ENCODE results near the gene ACOT7. TPM values are rescaled to one million over a fixed set of nuclear protein-coding genes. Genes with fewer than 3 reads are reported as not detected.

Gene ACOT7
- total RNA-seq, 1 experiment from 2014 or later = 165 TPM

- Histone ChIP-seq H2AFZ (ENCODE audit: low read length) (no peak overlapping the region), H4K20me1 (ENCODE audit: low read length) (no peaks in the 10 kb centered on the region), H3K4me3 (ENCODE audit: low read length) (0 out of 2 replicates have a peak overlapping the region, but pooled peaks have one; percentile 6), H3K9ac (ENCODE audit: low read length) (no peak overlapping the region), H3K9me3 (ENCODE audit: low read length) (no peaks in the 10 kb centered on the region), H3F3A (ENCODE audit: low read length, unreplicated experiment) (no peaks in the 10 kb centered on the region), H3K4me1 (ENCODE audit: insufficient read depth, low read length) (peaks cover 16% of the 10 kb centered on the region), H3K9me2 (replicated peaks; ENCODE audit: low read length) (no peaks in the 10 kb centered on the region), H3K27me3 (ENCODE audit: low read length) (peaks cover 23% of the 10 kb centered on the region), H3K27ac (ENCODE audit: low read length) (no peak overlapping the region), H3K79me2 (ENCODE audit: low read length) (no peaks in the 10 kb centered on the region), H3K36me3 (ENCODE audit: low read depth, low read length) (no peaks in the 10 kb centered on the region), H3K4me2 (ENCODE audit: low read length) (peak overlapping the region; percentile 59)
- no peak for ATAC-seq
- TF ChIP-seq EZH2 (IDR thresholded peaks at IDR 0.05; ENCODE audit: low read length, unreplicated experiment) (peak; percentile 93), EZH2phosphoT487 (IDR thresholded peaks at IDR 0.05; ENCODE audit: borderline replicate concordance, low read length) (peak; percentile 30; the same call in 1 of the 2 replicates), CTCF (conservative IDR thresholded peaks at IDR 0.05; ENCODE audit: low read depth, low read length) (no peak)
- ChIA-PET CTCF (interaction anchor here (0.5 to 1.0 kb wide), 2 partner anchors 37 to 101 kb away, joined by 3 to 4 read pairs; no protein-coding TSS in a partner anchor), POLR2A (ENCODE audit: unreplicated experiment) (interaction anchor here (0.6 kb wide), 1 partner anchor 18 kb away, joined by 3 read pairs; no protein-coding TSS in a partner anchor)
- no TSS peak for BruUV-seq (replicated peaks)
- intact Hi-C loops (cut with micrococcal nuclease) = no loop called here
- no peak for DNase-seq
Observed at GRCh38 chr1:6241887-6242740, 151.5 kb downstream of the ACOT7 start.

- no peaks in the 10 kb centered on the region for H3K9me2 ChIP-seq (replicated peaks; ENCODE audit: low read length)
- POLR2A ChIA-PET (ENCODE audit: unreplicated experiment) = no interaction called here
- no peak overlapping the region for H2AFZ ChIP-seq (ENCODE audit: low read length)
- H3K27me3 ChIP-seq (ENCODE audit: low read length) = peaks cover 23% of the 10 kb centered on the region
- no TSS peak for BruUV-seq (replicated peaks)
- no peak overlapping the region for H3K9ac ChIP-seq (ENCODE audit: low read length)
- DNase-seq (no peak), ATAC-seq (no peak)
- no peaks in the 10 kb centered on the region for H3K36me3 ChIP-seq (ENCODE audit: low read depth, low read length)
- TF ChIP-seq EZH2 (IDR thresholded peaks at IDR 0.05; ENCODE audit: low read length, unreplicated experiment) = no peak
- no peaks in the 10 kb centered on the region for H4K20me1 ChIP-seq (ENCODE audit: low read length)
- H3K4me3 ChIP-seq (ENCODE audit: low read length) = no peak overlapping the region
- H3K4me1 ChIP-seq (ENCODE audit: insufficient read depth, low read length) = peaks cover 9% of the 10 kb centered on the region
- no peak overlapping the region for H3K27ac ChIP-seq (ENCODE audit: low read length)
- CTCF ChIA-PET = no interaction called here
- no peaks in the 10 kb centered on the region for H3K9me3 ChIP-seq (ENCODE audit: low read length)
- intact Hi-C loops (cut with micrococcal nuclease) = no loop called here
- no peaks in the 10 kb centered on the region for H3F3A ChIP-seq (ENCODE audit: low read length, unreplicated experiment)
- H3K79me2 ChIP-seq (ENCODE audit: low read length) = no peaks in the 10 kb centered on the region
- no peak overlapping the region for H3K4me2 ChIP-seq (ENCODE audit: low read length)
Observed at GRCh38 chr1:6241107-6241886, 152.3 kb downstream of the ACOT7 start.

GRCh38 chr1:6239950-6240768 is 153.4 kb downstream of the ACOT7 start:
- peaks cover 23% of the 10 kb centered on the region for H3K27me3 ChIP-seq (ENCODE audit: low read length)
- no peaks in the 10 kb centered on the region for H4K20me1 ChIP-seq (ENCODE audit: low read length)
- no peaks in the 10 kb centered on the region for H3K9me2 ChIP-seq (replicated peaks; ENCODE audit: low read length)
- no peak overlapping the region for H3K9ac ChIP-seq (ENCODE audit: low read length)
- no peak for DNase-seq
- no peaks in the 10 kb centered on the region for H3K9me3 ChIP-seq (ENCODE audit: low read length)
- POLR2A ChIA-PET (ENCODE audit: unreplicated experiment) = no interaction called here
- H3K79me2 ChIP-seq (ENCODE audit: low read length) = peaks cover 4% of the 10 kb centered on the region
- no peak overlapping the region for H3K27ac ChIP-seq (ENCODE audit: low read length)
- CTCF ChIA-PET = interaction anchor here (0.5 to 0.7 kb wide), 2 partner anchors 35 to 38 kb away, joined by 3 read pairs; no protein-coding TSS in a partner anchor
- H2AFZ ChIP-seq (ENCODE audit: low read length) = no peak overlapping the region
- ATAC-seq = no peak
- H3K36me3 ChIP-seq (ENCODE audit: low read depth, low read length) = no peaks in the 10 kb centered on the region
- peaks cover under 1% of the 10 kb centered on the region; the same call in 1 of the 2 replicates for H3K4me1 ChIP-seq (ENCODE audit: insufficient read depth, low read length)
- H3K4me3 ChIP-seq (ENCODE audit: low read length) = no peak overlapping the region
- TF ChIP-seq CTCF (conservative IDR thresholded peaks at IDR 0.05; ENCODE audit: low read depth, low read length) (no peak), EZH2 (IDR thresholded peaks at IDR 0.05; ENCODE audit: low read length, unreplicated experiment) (no peak), EZH2phosphoT487 (IDR thresholded peaks at IDR 0.05; ENCODE audit: borderline replicate concordance, low read length) (no peak)
- H3F3A ChIP-seq (ENCODE audit: low read length, unreplicated experiment) = no peaks in the 10 kb centered on the region
- BruUV-seq (replicated peaks) = no TSS peak
- no peak overlapping the region for H3K4me2 ChIP-seq (ENCODE audit: low read length)
- intact Hi-C loops (cut with micrococcal nuclease) = no loop called here

All from PC-3 (cell line).